Tibial nerve (tissue), 4 donors: ENCODE measurements around the gene TCF12. TPM values are rescaled to one million over a fixed set of nuclear protein-coding genes. Genes with fewer than 3 reads are reported as not detected.

Source experiments
- DNase-seq, 2 donors: peaks; one replicate each; pipeline ENCODE4 v3.0.0-alpha.2; 2019; ENCODE audit warnings: low spot score in 2 of 2
- H3K27ac ChIP-seq, 4 donors: fragments of 200-600 bp; sonication (generic) in 3 of 4; one replicate each; pipeline ENCODE4 v1.5.1; 2017 to 2019; ENCODE audit warnings: mild to moderate bottlenecking in 1 of 4
- H3K27me3 ChIP-seq, 2 donors: fragments of 200-600 bp; sonication (generic) in 1 of 2; one replicate each; pipeline versions ENCODE4 v1.5.1 to v1.6.0; 2017 to 2019
- H3K36me3 ChIP-seq, 3 donors: fragments of 200-600 bp; sonication (generic); one replicate each; pipeline ENCODE4 v1.5.1; 2018 to 2019
- H3K4me1 ChIP-seq, 4 donors: fragments of 200-600 bp; sonication (generic) in 3 of 4; one replicate each; pipeline ENCODE4 v1.5.1; 2017 to 2019
- H3K4me3 ChIP-seq, 4 donors: fragments of 200-600 bp; sonication (generic) in 3 of 4; one replicate each; pipeline ENCODE4 v1.5.1; 2017 to 2019; ENCODE audit warnings: mild to moderate bottlenecking in 1 of 4, moderate library complexity in 1 of 4
- H3K9me3 ChIP-seq, 4 donors: fragments of 200-600 bp; sonication (generic) in 3 of 4; one replicate each; pipeline ENCODE4 v1.5.1; 2017 to 2019
- EP300 ChIP-seq, 2 donors: sonication (generic); formaldehyde crosslinking; IDR thresholded peaks; one replicate each; pipeline ENCODE4 v1.6.1; 2017; ENCODE audit warnings: antibody characterized with exemption in 2 of 2, mild to moderate bottlenecking in 1 of 2
- POLR2A ChIP-seq, 2 donors: fragments of 450-650 bp; IDR thresholded peaks; one replicate each; pipeline ENCODE4 v1.6.1; 2017; ENCODE audit warnings: antibody characterized with exemption in 2 of 2, mild to moderate bottlenecking in 2 of 2, moderate library complexity in 2 of 2
- WGBS, 2 donors: methylation state at CpG; one replicate each; pipeline ENCODE4 v1.1.5; 2018; 5-methylcytosine and 5-hydroxymethylcytosine counted together
- total RNA-seq, 4 donors: library from RNA; depleted of rRNA; stranded (reverse); fragments of >200 nt; gene quantifications; one replicate each; pipeline ENCODE4 v1.1.0, GENCODE V29; 2016
- TF ChIP-seq, protein P1 (sequence below), 5 experiments: fragments of 200-600 bp in 3 of 5; fragments of 450-650 bp in 2 of 5; sonication (generic) in 3 of 5; IDR thresholded peaks; one replicate each; pipeline ENCODE4 v1.5.1; 2016 to 2019; ENCODE audit warnings: antibody characterized with exemption in 5 of 5, mild to moderate bottlenecking in 3 of 5, moderate library complexity in 2 of 5

The TCF12 gene
- total RNA-seq, 4 donors from 2014 or later = 117 to 181 (median 174) TPM

GRCh38 chr15:56933410-56933809, 15.0 kb downstream of the TCF12 start:
- 20 to 44% methylated on average over 1 of the region's 1 CpG for WGBS, 2 donors
- H3K36me3 ChIP-seq = peaks cover 0 to 18% (median 0%) of the 10 kb centered on the region in 3 donors
- no peak for TF ChIP-seq EP300 (IDR thresholded peaks at IDR 0.05)

DNA sequence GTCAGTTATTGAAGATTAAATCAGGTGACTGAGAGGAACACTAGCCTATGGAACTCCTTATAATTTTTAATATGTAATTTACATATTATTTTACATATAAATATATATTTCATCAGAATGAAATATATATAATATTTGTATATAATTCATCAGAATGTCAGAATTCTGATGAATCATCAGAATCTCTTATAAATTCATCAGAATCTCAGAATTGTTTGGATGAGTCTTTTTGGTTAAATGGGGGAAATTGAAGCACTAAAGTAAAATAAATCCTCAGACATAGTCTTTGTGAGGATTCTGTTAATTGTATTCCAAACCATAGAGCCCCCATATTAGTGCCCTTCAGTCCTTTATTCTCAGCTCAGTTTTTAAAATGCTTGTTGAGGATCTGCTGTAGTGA, 15.4 kb downstream of the TCF12 start:
- Histone ChIP-seq H3K9me3 (peaks cover 0 to 4% (median 0%) of the 10 kb centered on the region in 4 donors), H3K4me1 (peaks cover 0 to 48% (median 26%) of the 10 kb centered on the region in 4 donors), H3K27me3 (no peaks in the 10 kb centered on the region), H3K27ac (no peak overlapping the region), H3K4me3 (no peak overlapping the region), H3K36me3 (peaks cover 0 to 18% (median 0%) of the 10 kb centered on the region in 3 donors)
- TF ChIP-seq, protein P1, sequence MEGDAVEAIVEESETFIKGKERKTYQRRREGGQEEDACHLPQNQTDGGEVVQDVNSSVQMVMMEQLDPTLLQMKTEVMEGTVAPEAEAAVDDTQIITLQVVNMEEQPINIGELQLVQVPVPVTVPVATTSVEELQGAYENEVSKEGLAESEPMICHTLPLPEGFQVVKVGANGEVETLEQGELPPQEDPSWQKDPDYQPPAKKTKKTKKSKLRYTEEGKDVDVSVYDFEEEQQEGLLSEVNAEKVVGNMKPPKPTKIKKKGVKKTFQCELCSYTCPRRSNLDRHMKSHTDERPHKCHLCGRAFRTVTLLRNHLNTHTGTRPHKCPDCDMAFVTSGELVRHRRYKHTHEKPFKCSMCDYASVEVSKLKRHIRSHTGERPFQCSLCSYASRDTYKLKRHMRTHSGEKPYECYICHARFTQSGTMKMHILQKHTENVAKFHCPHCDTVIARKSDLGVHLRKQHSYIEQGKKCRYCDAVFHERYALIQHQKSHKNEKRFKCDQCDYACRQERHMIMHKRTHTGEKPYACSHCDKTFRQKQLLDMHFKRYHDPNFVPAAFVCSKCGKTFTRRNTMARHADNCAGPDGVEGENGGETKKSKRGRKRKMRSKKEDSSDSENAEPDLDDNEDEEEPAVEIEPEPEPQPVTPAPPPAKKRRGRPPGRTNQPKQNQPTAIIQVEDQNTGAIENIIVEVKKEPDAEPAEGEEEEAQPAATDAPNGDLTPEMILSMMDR (IDR thresholded peaks at IDR 0.05) = no peak
- no peak for TF ChIP-seq POLR2A (IDR thresholded peaks at IDR 0.05)
- no peak for TF ChIP-seq EP300 (IDR thresholded peaks at IDR 0.05)
- DNase-seq = no peak

More at GRCh38 chr15:56933410-56933809, 15.0 kb downstream of the TCF12 start:
- Histone ChIP-seq H3K27ac (no peak overlapping the region), H3K27me3 (no peaks in the 10 kb centered on the region), H3K4me1 (peaks cover 0 to 52% (median 28%) of the 10 kb centered on the region in 4 donors), H3K9me3 (peaks cover 0 to 4% (median 0%) of the 10 kb centered on the region in 4 donors), H3K4me3 (no peak overlapping the region)
- DNase-seq = no peak

GRCh38 chr15:56934269-56934668, 15.8 kb downstream of the TCF12 start:
- H3K27me3 ChIP-seq = no peaks in the 10 kb centered on the region
- 65 to 67% methylated on average over 5 of the region's 5 CpGs for WGBS, 2 donors
- peaks cover 0 to 4% (median 0%) of the 10 kb centered on the region in 4 donors for H3K9me3 ChIP-seq
- H3K36me3 ChIP-seq = peaks cover 0 to 18% (median 0%) of the 10 kb centered on the region in 3 donors
- no peak for DNase-seq
- TF ChIP-seq POLR2A (IDR thresholded peaks at IDR 0.05) (no peak), EP300 (IDR thresholded peaks at IDR 0.05) (no peak)
- TF ChIP-seq, protein P1 (IDR thresholded peaks at IDR 0.05) = no peak
- no peak overlapping the region for H3K4me3 ChIP-seq
- H3K4me1 ChIP-seq = peaks cover 0 to 48% (median 24%) of the 10 kb centered on the region in 4 donors
- H3K27ac ChIP-seq = no peak overlapping the region

DNA sequence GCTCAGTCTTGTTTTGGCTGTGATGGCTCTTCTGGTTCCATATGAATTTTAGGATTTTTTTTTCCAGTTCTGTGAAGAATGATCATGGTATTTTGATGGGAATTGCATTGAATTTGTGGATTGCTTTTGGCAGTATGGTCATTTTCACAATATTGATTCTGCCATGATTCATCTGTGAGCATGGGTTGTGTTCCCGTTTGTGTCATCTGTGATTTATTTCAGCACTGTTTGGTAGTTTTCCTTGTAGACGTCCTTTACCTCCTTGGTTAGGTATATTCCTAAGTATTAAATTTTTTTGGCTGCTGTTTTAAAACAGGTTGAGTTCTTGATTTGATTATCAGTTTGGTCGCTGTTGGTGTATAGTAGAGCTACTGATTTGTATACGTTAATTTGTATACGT, 18.5 kb downstream of the TCF12 start:
- 94 to 95% methylated on average over 5 of the region's 5 CpGs for WGBS, 2 donors
- no peak for TF ChIP-seq EP300 (IDR thresholded peaks at IDR 0.05)
- TF ChIP-seq, protein P1 (IDR thresholded peaks at IDR 0.05) = no peak
- TF ChIP-seq POLR2A (IDR thresholded peaks at IDR 0.05) = no peak
- Histone ChIP-seq H3K27ac (no peak overlapping the region), H3K4me3 (no peak overlapping the region), H3K36me3 (peaks cover 0 to 18% (median 0%) of the 10 kb centered on the region in 3 donors), H3K9me3 (peaks cover 0 to 4% (median 0%) of the 10 kb centered on the region in 4 donors), H3K27me3 (no peaks in the 10 kb centered on the region), H3K4me1 (peaks cover 0 to 32% (median 7%) of the 10 kb centered on the region in 4 donors)
- no peak for DNase-seq

GRCh38 chr15:56939257-56939656, 20.8 kb downstream of the TCF12 start:
- DNase-seq = no peak
- Histone ChIP-seq H3K9me3 (peaks cover 0 to 4% (median 0%) of the 10 kb centered on the region in 4 donors), H3K27ac (no peak overlapping the region), H3K27me3 (no peaks in the 10 kb centered on the region), H3K4me1 (peaks cover 0 to 34% (median 6%) of the 10 kb centered on the region in 4 donors), H3K4me3 (no peak overlapping the region), H3K36me3 (peaks cover 0 to 17% (median 0%) of the 10 kb centered on the region in 3 donors)
- TF ChIP-seq EP300 (IDR thresholded peaks at IDR 0.05) = no peak
- TF ChIP-seq, protein P1 (IDR thresholded peaks at IDR 0.05) = no peak

DNA sequence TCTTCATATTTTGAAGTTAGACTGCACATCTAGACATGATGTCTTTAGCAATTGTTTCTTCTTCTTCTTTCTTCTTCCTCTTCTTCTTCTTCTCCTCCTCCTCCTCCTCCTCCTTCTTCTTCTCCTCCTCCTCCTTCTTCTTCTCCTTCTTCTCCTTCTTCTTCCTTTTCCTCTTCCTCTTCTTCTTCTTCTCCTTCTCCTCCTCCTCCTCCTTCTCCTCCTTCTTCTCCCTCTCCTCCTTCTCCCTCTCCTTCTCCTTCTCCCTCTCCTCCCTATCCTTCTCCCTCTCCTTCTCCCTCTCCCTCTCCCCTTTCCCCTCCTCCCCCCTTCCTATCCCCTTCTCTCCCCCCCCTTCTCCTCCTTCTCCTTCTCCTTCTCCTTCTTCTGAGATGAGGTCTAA, 21.9 kb downstream of the TCF12 start:
- H3K9me3 ChIP-seq = peaks cover 0 to 8% (median 0%) of the 10 kb centered on the region in 4 donors
- peaks cover 0 to 34% (median 6%) of the 10 kb centered on the region in 4 donors for H3K4me1 ChIP-seq
- H3K4me3 ChIP-seq = no peak overlapping the region
- H3K36me3 ChIP-seq = peaks cover 0 to 14% (median 0%) of the 10 kb centered on the region in 3 donors
- H3K27me3 ChIP-seq = no peaks in the 10 kb centered on the region
- DNase-seq = no peak
- H3K27ac ChIP-seq = no peak overlapping the region
- TF ChIP-seq EP300 (IDR thresholded peaks at IDR 0.05) = no peak
- TF ChIP-seq, protein P1 (IDR thresholded peaks at IDR 0.05) = no peak
- TF ChIP-seq POLR2A (IDR thresholded peaks at IDR 0.05) = no peak
